Measurements from ENCODE around the gene NQO2.

GRCh38 chr6:2960935-2961334 is 38.8 kb upstream of the NQO2 start:
- TF ChIP-seq, protein P1, sequence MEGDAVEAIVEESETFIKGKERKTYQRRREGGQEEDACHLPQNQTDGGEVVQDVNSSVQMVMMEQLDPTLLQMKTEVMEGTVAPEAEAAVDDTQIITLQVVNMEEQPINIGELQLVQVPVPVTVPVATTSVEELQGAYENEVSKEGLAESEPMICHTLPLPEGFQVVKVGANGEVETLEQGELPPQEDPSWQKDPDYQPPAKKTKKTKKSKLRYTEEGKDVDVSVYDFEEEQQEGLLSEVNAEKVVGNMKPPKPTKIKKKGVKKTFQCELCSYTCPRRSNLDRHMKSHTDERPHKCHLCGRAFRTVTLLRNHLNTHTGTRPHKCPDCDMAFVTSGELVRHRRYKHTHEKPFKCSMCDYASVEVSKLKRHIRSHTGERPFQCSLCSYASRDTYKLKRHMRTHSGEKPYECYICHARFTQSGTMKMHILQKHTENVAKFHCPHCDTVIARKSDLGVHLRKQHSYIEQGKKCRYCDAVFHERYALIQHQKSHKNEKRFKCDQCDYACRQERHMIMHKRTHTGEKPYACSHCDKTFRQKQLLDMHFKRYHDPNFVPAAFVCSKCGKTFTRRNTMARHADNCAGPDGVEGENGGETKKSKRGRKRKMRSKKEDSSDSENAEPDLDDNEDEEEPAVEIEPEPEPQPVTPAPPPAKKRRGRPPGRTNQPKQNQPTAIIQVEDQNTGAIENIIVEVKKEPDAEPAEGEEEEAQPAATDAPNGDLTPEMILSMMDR (IDR thresholded peaks at IDR 0.05), result no peak
- TF ChIP-seq POLR2A (IDR thresholded peaks at IDR 0.05), result no peak
- no peak for TF ChIP-seq EP300 (IDR thresholded peaks at IDR 0.05)

Data from ovary (tissue), 3 donors.